Right ventricle myocardium superior (tissue), 1 donor: ENCODE data around the gene ZNF12. TPM values are rescaled to one million over a fixed set of nuclear protein-coding genes. Genes with fewer than 3 reads are reported as not detected.

Experiments used
- ATAC-seq: fragments of 200-7000 bp; cut with Tn5 transposase; one replicate; pipeline ENCODE4 v1.9.1; 2020; ENCODE audit warnings: mild to moderate bottlenecking; ENCODE audit not compliant: poor library complexity
- DNase-seq: peaks from one replicate; pipeline ENCODE4 v3.0.0-alpha.2; 2020
- intact Hi-C: fragments of 100-400 bp; cut with DNase I; formaldehyde crosslinking; loops from one replicate; pipeline ENCODE4 v1.11.2; 2022
- total RNA-seq: library from RNA; stranded (reverse); fragmentation: NEBNext Ultra II Directional; extraction: Animal tissue kit (Norgen Biotek cat#: 25700); gene quantifications from one replicate; pipeline ENCODE4 v1.2.1, GENCODE V29; 2021
- donor health status: DM: no; HTN: yes; CAD: no; lungs with severe emphysema.

The ZNF12 gene
- total RNA-seq, 1 donor from 2014 or later, result 12.3 TPM

DNA sequence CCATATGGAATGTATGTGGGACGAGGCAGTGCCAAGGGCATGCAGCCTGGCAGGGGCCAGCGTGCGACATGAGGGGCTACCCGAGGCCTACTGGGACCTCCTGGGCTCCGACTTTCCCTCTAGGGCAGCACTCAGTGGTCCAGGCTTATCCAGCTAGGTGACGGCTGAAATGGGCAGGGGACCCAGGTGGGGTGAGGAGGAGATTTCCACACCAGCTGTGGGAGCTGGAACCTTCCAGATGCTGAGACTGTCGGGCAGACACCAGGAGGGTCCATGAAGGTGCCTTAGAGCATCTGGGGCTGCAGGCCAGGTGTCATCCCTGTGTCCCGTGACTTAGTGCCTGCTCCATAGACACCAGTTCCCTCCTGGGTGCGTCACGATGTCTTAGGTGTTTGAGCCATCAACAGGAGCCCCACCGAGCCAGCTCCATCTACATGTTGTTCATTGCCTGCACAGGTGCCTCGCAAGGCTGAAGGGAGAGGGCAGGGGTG is 56.2 kb downstream of the ZNF12 start:
- intact Hi-C loops, result no loop called here
- DNase-seq, result peak; percentile 26
- no peak for ATAC-seq

DNA sequence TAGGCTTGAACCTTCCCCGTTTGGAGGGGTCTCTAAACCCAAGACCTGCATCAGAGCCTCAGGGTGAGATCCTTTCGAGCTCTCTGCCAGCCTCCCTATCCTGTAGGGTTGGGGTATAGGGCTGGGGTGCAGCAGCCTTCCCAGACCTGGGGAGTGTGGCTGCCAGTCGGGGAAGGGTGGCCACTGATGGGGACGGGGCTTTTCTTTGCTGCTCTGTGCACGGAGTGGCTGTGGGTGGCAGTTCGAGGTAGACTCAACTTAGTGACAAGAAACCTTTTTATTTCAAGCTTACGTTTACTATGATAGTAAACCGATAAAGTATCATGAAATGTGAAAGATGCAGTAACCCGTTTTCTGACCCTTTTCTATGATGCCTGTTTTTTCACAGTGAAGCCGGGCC is 56.7 kb downstream of the ZNF12 start:
- DNase-seq, result peak; percentile 2
- intact Hi-C loops, result no loop called here
- ATAC-seq, result no peak

DNA sequence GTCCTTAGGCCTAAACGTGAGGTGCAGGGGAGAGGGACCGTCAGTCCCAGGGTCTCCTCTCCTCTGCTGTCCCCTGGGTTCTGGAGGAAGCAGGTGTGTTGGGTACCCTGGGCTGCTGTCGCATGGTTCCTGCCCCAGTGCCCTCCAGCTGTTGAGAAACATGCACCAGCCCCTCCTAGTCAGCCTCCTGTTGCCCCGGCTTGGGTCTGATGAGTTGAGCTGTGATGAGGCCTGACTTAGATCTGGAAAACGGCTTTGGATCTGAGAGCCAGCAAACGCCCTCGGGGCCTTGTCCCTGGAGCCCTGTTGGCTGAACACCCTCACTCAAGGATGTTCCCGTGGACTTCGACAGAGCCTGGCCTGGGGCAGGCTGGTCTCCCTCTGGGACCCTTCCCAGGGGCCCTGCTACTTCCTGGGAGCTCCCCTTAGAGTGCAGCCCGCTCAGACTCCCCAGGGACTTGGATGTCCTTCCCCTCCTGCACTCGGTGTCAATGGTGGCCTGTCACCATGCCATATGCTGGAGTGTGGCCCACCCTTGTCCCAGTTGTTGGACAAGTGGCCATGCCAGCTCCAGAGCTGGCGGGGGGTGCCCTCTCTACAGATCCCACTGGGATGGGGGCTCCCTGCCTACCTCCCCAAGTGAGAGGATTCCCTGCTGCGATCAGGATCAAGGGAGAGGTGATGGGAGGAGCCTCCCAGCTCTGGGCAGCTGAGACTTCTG is 57.3 kb downstream of the ZNF12 start:
- peak; percentile 32 for DNase-seq

DNA sequence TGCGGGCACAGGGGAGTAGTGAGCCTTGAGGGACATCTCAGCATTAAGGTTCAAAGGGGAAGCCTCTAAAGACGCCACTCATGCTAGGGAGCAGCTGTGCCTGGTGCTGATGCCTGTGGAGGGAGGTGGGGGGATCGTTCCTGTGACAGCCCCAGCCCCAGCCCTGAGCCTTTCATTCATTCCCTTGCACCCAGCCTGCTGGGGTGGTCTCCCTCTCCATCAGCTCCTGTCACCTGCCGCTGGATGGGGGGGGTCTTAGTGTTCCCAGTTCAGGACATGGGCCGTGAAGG is 58.0 kb downstream of the ZNF12 start:
- DNase-seq (no peak), ATAC-seq (no peak)
- intact Hi-C loops, result no loop called here

More for the DNA sequence above, 57.3 kb downstream of the ZNF12 start:
- intact Hi-C loops, result no loop called here
- ATAC-seq, result no peak

DNA sequence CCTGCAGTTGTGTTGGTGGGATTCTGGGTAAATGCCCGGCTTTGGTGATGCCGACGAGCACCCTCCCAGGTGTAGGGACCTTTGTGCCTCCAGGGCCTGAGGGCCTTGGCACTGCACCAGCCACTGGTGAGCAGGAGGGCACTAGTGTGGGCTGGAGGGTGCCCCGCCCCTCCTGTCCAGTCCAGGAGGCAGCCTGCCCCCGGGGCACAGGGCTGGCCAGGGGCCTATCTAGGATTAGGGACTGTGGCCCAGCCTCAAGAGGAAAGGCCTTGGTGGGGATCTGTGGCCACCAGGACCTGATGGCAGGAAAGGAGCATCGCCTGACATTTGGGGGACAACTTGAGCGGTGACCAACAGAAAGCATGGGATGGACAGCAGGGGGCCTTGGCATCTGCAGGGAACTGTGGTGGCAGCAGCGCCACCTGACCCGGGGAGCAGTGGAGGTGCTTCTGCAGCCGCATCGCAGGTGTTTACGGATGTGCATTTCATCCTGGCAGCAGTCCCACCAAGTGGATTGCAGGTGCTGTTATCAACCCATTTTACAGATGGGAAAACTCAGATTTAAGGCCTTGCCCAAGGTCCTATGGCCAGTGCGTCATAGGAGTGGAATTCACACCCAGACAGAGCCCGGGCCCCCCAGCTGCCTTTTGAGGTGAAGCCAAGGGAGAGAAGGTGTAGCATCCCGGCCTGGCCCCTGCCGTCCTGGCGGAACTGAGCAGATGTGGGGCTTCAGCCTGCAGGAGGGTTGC is 58.5 kb downstream of the ZNF12 start:
- ATAC-seq (no peak), DNase-seq (peak; percentile 38)
- intact Hi-C loops, result no loop called here

DNA sequence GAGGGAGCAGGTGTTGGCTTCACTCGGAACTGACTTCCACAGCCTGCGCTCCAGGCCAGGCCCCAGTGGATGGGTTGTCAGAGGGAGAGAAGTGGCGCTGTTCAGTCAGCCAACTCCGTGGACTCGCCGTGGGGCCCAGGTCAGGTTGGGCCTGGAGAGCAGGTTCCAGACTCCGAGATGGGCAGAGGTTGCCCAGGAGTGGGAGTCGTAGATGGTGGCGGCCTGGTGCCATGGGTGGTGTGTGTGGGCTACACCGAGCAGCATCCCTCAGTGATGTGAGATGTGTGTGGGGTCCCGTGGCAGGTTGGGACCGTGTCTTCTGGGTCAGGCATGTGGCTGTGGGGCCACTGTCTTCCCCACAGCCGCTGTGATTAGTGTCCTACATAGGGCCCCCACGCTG is 59.2 kb downstream of the ZNF12 start:
- ATAC-seq, result no peak
- no peak for DNase-seq
- intact Hi-C loops, result no loop called here

DNA sequence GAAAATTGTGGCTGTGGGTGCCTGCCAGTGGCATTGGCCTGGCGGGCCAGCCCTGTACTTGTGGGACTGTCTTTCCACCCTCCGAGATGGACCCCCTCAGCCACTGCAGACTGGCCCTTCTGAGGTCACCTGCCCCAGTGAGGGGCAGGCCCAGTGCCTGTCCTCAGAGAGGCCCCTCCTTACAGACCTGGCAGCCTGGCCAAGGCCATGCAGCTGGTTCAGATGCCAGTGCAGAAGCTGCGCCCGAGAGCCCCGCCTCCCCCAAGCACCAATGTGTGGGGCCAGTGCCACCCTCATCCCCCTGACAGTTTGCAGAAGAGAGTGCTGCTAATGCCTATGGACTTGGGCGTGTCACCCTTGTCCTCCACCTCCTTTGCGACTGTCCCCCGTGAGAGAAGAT is 59.7 kb downstream of the ZNF12 start:
- ATAC-seq (peak; percentile 52), DNase-seq (no peak)
- intact Hi-C loops, result no loop called here

DNA sequence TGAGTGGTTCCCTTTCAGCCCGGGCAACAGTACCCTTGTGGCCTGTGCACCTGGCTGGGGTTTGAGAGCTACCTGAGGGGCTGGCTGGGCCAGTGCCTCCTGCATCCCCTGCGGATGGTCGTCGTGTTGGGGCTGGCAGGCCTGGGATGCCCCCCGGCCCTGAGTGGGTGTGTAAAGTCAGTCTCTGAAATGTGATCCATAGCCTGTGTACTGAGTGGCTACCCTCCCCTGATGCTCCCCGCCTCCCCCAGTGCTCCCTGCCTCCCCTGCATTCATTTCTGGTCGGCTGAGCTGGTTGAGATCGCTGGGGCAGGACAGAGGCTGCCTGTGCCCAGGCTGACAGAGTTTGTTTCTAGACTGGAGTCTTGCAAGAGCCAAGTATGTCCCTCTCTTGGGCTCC is 60.3 kb downstream of the ZNF12 start:
- intact Hi-C loops, result no loop called here
- no peak for ATAC-seq
- no peak for DNase-seq

DNA sequence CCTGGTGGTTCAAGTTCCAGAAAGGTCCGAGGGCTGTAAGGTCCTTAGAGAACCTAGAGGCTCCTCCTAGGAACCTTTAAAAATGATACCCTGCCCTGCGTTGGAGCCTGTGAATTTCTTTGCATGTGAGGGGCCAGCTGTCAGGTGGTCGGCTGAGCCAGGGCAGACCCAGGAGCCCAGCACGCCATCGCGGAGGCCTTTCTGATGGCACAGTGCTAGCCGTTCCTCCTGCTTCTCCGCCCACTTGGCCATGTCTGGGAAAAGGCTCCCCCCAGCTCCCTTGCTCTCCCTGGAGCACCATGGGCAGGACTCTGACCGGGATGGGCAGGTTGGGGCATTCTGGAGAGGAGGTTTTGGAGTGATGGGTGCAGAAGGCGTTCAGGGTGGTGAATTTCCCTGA is 62.0 kb downstream of the ZNF12 start:
- intact Hi-C loops, result no loop called here
- DNase-seq (no peak), ATAC-seq (no peak)

DNA sequence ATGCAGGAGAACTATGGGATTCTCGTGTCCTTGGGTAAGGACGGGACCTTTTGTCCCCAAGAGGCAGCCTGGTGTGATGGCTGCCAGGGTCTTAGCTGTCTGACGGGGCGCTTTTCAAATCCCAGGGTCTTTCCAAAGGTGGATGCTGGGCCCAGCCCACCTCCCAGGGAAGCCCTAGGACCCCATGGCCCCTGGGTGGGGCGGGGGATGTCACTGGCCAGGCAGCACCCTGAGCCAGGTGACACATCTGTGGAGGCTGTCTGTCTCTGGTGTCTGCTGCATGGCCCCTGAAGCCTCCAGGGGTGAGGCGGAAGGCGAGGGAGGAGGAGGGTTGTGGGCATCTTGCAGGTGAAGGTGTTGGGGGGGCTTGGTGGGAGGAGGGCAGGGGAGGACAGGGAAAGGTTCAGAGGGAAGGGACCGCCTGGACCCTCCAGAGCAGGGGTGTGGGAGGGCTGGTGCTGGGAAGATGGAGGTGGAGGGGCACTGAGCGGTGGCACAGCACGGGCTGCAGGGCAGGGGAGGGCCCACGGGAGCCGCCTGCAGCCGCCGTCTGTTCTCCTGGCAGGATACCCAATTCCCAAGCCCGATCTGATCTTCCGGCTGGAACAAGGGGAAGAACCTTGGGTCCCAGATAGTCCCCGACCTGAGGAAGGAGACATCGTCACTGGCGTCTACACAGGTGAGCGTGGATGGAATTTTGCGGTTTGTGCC is 62.7 kb downstream of the ZNF12 start:
- intact Hi-C loops, result no loop called here
- DNase-seq (no peak), ATAC-seq (no peak)

DNA sequence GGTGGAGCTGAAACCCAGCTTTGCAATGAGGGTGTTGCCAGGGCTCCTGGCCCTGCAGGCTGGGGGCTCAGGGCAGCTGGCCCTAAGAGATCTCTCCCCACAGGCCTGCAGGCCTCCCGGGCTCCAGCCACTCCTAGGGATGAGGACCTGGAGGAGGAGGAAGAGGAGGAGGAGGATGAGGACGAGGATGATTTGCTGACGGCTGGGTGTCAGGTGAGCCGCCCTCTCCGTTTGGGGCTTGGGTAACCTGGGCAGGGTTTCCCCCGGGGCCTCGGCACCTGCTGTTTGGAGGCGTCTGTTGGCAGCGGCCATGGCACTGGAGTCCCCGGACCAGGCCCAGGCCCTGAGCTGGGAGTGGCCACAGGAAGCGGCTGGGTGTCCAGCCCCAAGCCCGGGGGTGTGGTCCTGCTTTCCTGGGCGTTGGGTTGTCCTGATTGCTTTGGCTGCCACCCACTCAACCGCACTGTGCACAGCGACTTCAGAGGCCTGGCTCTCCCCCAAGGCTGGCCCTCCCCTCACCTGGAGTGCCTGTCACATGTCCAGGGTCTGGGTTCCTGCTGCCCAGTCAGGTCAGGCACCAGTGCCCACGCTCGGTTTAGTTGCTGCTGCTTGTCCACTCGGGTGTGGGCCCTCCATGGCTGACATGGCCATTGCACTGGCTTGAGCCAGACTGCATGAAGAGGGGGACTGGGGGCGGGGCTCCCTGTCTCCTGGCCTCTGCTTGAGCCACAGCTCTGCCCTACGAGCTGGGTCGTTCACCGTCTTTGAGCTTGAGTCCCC is 63.7 kb downstream of the ZNF12 start:
- no peak for DNase-seq

DNA sequence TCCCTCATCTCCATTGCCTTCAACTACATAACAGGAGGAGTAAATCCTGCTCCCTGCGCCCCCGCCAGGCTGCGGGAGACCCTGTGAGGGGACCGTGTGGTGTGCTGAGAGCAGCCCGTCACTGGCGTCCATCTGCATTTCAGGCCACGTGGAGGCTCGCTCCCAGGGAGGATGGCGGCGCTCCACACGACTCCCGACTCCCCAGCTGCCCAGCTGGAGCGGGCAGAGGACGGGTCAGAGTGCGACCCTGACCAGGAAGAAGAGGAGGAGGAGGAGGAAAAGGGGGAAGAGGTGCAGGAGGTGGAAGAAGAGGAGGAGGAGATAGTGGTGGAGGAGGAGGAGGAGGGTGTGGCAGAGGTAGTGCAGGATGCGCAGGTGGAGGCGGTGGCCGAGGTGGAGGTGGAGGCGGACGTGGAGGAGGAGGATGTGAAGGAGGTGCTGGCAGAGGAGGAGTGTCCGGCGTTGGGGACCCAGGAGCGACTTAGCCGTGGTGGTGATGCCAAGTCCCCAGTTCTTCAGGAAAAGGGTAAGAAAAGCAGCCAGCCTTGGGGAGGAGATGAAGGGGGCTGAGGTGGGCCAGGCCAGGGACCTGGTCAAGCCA is 64.4 kb downstream of the ZNF12 start:
- DNase-seq (no peak), ATAC-seq (no peak)
- intact Hi-C loops, result no loop called here

More for the DNA sequence above, 63.7 kb downstream of the ZNF12 start:
- intact Hi-C loops, result no loop called here
- ATAC-seq, result no peak

DNA sequence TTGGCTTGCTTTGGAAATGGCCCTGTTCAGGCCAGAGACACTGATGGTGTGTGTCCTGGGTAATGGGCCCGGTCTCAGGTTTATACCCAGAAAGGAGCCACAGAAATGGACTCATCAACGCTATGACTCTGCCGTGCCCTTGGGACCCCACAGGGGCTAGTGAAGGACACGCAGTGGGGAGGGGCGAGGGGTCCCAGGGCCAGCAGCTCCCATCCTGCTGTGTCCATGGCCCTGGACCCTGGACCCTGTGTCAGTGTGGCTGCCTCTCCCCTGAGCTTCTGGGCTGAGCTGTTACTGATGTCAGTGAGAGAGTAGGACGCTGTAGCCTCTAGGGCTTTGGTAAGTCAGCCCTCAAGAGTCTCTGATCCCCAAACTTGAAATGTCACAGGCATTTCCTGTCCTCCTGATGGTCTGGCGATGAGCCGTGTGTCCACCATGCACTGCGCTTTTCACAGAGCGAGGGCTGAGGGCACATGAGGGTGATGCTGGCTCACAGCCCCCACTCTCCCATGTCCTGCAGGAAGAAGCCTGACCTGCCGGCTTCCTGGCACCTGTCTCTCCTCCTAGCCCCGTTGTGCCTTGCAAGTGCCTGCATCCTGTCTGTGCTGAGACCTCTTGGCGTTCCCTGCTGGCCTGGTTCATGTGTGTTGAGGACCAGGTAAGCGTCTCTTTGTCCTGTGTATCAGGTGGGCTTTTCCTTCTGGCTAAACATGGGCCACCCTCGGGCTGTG is 65.3 kb downstream of the ZNF12 start:
- intact Hi-C loops, result no loop called here
- ATAC-seq, result no peak

DNA sequence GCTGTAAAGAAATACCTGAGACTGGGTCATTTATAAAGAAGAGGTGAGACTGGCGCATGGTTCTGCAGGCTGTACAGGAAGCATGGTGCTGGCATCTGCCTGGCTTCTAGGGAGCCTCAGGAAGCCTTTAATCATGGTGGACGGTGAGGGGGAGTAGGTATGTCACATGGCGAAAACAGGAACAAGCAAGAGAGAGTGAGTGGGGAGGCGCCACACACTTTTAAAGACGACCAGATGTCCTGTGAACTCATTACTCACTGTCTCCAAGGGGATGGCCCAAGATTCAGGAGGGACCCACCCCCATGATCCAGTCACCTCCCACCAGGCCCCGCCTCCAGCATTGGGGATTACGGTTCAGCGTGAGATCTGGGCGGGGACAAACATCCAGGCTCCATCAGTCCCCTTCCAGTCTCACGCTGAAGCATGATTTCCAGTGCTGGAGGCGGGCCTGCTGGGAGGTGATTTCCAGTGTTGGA is 66.5 kb downstream of the ZNF12 start:
- intact Hi-C loops, result no loop called here
- ATAC-seq, result no peak
- peak; percentile 70 for DNase-seq

More for the DNA sequence above, 65.3 kb downstream of the ZNF12 start:
- DNase-seq, result no peak

DNA sequence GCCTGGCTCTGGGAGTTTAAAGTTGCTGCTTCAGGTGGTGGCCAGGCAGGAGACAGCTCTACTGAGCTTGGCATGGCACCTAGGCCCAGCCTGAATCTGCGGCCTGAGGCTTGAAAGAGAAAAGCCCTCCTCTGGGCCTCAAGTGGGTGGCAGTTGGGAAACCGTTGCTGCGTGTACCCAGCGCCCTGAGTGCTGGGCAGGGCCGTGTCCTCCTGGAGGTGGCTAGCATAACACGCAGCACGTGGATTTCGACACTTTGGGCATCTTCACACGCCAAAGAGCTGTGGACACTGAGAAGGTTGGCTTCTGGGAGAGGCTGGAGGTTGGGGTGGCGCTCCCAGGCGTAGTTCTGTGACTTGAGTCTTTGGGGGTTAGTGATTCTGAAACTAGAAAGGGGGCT is 67.1 kb downstream of the ZNF12 start:
- no peak for DNase-seq
- no peak for ATAC-seq
- intact Hi-C loops, result no loop called here

DNA sequence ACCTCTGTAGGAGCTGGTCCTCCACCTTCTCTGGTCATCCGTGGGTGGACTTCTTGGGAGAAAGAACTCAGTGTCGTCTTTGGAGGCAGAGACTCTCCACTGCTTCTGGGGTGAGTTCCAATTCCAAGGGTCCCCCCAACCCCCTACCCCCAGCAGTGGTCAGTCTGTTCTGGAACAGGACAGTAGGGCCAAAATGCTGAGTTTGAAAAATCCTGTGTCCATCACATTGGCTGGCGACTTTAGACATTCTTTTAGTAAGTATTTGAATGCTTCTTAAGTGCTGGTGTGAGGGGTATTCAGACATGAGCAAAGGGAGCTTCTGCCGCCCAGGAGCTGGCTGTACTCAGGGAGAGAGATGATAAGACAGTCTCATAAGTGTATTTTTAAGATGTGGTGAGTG is 67.7 kb downstream of the ZNF12 start:
- ATAC-seq (no peak), DNase-seq (no peak)
- intact Hi-C loops, result no loop called here
